Sigmoid colon (tissue), 4 donors: Measurements from ENCODE around the gene HOXA10.

Experiments used
- POLR2A ChIP-seq, 2 donors: fragments of 450-650 bp; IDR thresholded peaks; one replicate each; pipeline ENCODE4 v1.6.1; 2016; ENCODE audit warnings: antibody characterized with exemption in 2 of 2, mild to moderate bottlenecking in 2 of 2, moderate library complexity in 2 of 2
- POLR2AphosphoS5 ChIP-seq, 4 donors: sonication (generic); formaldehyde crosslinking; IDR thresholded peaks; one replicate each; pipeline ENCODE4 v1.6.1; 2017; ENCODE audit warnings: antibody characterized with exemption in 4 of 4

- no peak for TF ChIP-seq POLR2AphosphoS5 (IDR thresholded peaks at IDR 0.05)
- no peak for TF ChIP-seq POLR2A (IDR thresholded peaks at IDR 0.05)
These were observed 19.8 kb downstream of the HOXA10 start for GRCh38 chr7:27154369-27154768.
